HG03342 (cell line): ENCODE measurements around the gene SEC31B.
A peak's percentile ranks its signal among the peaks of the same experiment; 100 is the strongest.

ENCODE experiments used
- ATAC-seq: cut with Tn5 transposase; IDR thresholded peaks from one replicate; pipeline ENCODE4 v1.9.1; 2021; ENCODE audit warnings: mild to moderate bottlenecking, moderate library complexity; ENCODE audit not compliant: unreplicated experiment

SEC31B gene, protein sequence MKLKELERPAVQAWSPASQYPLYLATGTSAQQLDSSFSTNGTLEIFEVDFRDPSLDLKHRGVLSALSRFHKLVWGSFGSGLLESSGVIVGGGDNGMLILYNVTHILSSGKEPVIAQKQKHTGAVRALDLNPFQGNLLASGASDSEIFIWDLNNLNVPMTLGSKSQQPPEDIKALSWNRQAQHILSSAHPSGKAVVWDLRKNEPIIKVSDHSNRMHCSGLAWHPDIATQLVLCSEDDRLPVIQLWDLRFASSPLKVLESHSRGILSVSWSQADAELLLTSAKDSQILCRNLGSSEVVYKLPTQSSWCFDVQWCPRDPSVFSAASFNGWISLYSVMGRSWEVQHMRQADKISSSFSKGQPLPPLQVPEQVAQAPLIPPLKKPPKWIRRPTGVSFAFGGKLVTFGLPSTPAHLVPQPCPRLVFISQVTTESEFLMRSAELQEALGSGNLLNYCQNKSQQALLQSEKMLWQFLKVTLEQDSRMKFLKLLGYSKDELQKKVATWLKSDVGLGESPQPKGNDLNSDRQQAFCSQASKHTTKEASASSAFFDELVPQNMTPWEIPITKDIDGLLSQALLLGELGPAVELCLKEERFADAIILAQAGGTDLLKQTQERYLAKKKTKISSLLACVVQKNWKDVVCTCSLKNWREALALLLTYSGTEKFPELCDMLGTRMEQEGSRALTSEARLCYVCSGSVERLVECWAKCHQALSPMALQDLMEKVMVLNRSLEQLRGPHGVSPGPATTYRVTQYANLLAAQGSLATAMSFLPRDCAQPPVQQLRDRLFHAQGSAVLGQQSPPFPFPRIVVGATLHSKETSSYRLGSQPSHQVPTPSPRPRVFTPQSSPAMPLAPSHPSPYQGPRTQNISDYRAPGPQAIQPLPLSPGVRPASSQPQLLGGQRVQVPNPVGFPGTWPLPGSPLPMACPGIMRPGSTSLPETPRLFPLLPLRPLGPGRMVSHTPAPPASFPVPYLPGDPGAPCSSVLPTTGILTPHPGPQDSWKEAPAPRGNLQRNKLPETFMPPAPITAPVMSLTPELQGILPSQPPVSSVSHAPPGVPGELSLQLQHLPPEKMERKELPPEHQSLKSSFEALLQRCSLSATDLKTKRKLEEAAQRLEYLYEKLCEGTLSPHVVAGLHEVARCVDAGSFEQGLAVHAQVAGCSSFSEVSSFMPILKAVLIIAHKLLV

DNA sequence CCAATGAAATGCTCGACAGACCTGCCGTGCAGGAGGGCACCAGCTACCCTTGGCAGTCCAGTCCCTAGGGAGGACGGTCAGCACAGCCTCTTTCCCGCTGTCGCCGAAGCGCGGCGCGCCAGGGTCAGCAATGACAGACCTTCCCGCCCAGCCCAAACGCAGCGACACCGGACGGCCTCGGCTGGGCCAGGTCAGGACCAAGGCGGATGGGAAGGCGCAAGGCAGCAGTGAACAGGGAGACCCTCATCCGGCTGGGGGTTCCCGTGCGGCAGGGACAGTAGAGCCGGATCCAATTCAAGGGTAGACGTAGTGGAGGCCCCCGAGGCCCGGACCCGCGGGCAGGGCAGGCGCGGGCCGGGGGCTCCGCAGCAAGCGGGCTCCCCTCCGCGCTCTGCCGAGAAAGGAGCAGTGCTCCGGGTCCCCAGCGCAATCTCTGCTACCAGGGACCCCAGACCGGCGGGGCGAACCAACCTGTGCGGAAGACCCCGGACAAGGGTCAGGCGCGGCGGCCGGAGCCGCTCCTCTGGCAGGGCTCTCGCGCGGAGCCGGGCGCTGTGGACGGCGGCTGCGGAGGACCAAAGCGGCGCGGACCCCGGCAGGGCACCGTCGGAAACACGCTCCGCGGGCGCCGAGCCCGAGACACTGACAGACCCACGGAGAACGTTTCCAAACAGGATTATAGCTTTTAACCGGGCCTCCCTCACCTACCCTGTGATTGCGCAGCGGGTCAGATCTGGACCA, at the start of gene SEC31B:
SEC31B (minus strand) TSS at position 551 of the 741 bp plus-strand sequence. CDS start 2,909 bp downstream, outside the sequence.
- no peak for ATAC-seq

DNA sequence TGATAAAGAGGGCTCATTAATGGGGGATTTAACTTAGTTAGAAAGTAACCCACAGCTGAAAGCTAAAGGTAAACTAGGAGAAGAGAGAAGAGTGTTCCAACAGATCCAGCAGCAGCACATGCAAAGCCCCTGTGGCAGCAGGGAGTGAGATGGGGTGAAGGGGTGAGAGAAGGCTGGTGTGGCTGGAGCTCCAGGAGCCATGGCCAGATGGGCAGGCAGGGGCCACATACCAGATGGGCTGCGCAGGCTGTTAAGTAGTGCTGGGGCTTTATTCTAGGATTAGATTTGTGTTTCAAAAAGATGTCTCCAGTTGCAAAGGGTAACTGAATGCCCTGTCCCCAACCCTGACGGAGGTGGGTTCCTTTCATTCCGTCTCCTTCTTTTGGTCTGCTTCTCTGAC, 49.3 kb upstream of the SEC31B start:
- ATAC-seq = no peak

DNA sequence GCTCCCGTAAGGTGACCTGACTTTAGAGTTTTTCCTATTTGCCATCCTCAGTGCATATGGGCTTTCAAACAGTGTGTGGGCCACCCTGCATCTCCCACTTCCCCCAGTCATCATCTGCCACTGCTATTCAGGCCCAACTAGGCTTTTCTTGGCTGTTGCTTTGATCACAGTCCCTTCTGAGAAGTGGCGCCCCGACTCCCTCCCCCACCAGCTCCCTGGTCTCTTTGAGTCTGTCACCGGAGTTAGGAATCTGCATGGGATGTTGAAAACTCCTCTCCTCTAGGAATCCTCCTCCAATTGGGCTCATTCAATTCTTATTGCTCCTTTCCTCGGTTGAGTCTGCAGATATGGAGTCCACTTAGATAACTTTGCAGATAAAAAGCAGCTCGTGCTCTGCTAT, 48.2 kb upstream of the SEC31B start:
- ATAC-seq = no peak

DNA sequence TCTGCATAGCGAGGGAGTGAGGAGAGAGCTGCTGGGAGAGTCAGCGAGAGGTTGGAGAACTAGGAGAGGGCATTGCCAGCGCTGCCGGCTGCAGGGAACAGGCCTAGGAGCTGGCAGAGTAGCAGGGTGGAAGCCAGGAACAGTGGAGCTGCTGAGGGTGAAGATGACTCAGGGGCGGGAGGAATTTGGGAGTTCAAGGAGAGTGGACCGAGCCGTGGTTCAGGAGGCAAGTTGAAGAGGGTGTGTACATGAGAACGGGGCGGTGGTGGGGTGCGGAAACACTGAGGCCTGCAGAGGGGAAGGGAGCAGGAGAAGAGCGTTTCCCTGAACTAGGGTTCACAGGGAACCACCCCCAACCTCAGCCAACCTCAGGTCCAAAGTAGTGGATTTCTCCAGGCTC, 47.6 kb upstream of the SEC31B start:
- no peak for ATAC-seq

DNA sequence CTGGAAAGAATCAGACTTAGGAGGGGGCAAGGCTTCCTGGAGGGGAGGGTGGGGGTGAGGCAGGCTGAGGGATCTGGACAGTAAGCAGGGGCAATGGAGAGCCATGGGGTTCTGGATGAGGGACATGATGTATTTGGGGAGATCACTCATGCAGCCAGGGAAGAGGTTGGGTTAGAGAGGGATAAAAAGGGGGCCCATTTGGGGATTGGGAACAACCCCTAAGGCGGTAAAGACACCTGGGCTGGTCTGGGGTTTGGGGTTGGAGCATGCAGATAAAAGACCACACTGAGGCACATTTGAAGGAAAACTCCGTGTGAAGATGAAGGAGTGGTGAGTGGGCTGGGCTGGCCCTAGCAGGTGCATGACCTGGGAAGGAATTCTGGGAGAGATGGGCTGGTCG, 46.9 kb upstream of the SEC31B start:
- no peak for ATAC-seq

DNA sequence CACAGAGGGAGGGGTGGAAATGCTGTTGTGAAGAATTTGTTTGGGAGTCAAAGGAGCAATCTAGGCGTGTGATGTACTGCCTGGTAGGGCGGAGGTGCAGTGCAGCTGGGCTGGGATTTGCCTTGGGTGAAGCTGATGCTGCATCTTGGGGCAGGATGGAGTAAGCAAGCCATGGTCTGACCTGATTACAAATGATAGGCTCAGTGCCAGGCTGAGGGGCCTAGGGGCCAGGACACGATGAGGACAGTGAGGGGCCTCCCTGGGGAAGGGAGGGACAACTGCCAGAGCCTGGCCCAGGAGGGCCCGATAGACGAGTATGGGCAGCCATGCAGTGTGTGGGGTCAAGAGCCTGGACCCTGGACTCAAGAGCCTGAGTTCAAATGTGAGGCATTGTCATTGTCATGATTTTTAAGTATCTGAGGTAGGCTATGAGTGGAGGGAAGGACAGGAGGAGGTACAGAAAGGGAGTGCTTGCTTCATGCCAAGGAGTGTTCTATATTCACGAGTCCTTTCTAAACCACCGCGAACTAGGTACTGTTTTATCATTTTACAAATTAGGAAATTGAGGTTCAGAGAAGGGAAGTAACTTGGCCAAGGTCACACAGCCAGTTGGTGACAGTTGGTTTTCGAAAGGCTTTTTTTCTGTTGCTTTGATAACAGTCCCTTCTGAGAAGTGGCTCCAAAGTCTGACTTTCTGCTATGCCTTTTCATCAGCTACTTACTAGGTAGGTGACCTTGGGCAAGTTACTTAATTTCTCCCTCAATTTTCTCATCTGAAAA, 45.7 kb upstream of the SEC31B start:
- ATAC-seq = no peak

DNA sequence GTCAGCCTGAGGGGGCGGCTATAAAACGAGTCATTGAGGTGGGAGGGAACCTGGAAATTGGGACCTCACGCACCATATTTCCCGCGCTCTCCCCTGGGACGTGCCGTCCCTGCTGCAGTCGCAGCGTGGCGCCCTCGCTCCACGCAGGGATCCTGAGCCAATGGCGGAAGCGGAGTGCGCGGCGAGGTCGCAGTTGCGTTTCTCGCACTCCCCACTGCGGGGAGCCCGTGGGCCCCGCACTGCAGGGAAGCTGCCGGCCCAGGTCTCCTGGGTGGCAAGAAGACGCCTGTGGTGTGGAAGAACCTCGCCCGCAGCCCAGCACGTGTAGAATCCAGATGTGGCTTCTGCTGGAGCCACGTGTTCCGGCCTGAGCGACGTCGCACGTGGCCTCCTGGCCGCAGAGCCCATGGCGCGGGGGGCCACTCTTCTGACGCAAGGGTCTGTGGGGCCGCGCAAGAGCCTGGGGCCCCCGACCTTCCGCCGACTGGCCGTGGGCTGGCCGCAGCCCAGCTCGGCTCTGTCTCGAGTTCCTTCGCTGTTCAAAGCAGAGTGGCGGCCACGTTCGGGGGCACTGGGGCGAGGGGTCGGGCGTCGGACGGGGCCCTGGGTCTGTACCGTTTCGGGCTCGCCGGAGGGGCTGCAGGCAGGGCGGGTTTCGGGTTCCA, 42.5 kb upstream of the SEC31B start:
- peak; percentile 85 for ATAC-seq

DNA sequence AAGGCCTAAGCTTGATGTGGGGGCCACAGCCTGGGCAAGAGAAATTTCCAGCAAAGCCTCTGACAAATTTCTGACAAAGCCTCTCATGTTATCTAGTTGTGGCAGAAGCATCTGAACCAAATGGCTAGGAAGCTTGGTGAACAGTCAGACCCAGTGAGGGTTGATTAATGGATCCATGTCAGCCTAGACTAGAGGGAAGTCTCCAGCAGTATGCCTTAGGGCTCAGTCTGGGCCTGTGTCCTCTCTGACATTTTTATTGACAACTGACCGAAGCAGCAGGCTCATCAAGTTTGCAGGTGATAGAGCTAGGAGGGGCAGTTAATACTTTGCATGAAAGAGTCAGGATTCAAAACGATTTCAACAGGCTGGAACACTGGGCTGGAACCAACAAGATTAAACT, 41.3 kb upstream of the SEC31B start:
- ATAC-seq = no peak

DNA sequence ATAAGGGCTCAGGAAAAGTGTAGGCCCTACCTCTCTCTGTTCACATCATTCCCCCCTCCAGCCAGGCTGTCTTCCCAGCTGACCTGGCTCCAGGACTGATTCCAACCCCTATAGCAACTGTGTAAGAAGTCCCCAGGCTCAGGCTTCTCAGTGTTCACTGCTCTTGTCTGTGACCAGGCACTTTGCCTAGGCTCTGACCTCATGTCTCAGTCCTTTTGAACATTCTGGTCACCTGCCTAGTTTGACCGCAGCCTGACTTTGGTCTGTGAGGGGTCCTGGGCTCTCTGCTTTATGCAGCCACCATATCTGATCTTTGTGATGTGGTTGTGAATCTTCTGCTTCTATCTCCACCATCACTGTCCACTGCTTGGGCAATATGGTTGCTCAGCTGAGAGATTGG, 40.6 kb upstream of the SEC31B start:
- no peak for ATAC-seq

DNA sequence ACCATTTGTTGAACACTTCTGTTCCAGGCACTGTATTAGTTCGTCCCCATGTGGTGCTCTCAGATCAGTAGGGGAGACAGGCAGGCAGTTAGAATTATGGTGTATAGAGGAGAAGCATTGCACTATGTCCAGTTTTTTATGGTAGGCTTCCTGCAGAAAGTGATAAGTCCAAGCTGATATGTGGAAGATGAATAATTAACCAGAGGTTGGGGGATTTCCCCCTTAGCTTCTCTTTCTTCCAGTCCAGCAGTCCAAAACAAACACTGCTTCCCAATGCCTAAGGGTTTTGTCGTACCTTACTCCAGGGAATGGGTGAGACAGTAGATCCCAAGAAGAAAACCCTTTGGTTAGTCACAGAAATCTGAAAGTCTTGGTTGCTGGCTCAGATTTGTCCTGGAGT, 35.2 kb upstream of the SEC31B start:
- no peak for ATAC-seq

DNA sequence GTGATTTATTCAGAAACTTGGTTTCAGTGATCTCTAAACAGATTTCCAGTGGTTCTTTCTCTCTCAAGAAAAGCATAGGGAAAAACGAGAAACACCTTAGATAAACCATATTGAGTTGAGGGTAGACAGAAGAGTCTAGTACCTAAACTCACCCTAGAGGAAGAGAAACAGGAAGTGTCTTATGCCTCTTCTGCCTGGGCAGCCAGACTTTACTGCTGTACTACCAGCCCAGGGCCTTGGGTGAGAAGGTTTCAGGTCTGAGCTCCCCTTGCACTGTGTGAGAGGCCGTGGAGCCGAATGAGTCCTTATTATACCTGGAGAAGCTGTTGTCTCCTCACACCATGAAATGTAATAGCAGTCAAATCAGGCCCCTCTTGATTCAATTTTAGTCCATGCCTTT, 34.3 kb upstream of the SEC31B start:
- no peak for ATAC-seq

DNA sequence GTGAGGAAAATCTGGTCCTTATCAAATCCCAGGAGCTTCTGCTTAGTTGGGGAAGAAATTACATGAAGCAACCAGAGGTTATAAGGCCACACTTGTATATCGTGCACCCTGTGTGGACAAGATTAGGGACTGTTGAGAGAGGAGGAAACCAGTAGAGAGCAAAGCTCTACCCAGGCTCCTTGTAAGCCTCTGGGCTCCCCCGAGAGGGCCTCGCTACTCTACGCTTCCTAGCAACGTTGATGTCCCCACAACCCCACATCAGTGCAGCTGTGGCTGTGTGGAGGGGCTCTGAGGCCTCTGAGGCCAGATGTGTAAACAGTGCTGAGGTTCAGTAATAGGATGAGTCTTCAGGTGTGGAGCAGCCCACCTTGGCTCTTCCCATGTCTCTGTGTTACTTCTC, 32.1 kb upstream of the SEC31B start:
- no peak for ATAC-seq

DNA sequence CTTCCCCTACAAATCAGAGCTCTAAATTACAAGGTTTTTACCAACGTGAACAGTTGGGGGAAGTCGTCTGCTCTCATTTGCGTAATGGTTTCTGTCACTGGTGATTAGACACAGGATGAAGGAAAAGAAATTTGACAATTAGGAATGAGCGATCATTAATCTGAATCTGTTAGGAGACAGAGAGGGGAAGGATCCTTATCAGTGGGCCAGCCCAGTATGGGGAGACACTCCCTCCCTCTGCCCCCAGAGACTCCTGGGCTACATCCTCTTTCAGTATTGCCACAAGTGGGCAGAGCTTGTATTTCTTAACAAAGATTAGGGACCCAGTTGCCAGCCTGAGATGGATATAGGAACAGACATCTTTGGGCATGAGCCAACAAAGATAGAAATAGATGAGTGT, 31.5 kb upstream of the SEC31B start:
- ATAC-seq = no peak

DNA sequence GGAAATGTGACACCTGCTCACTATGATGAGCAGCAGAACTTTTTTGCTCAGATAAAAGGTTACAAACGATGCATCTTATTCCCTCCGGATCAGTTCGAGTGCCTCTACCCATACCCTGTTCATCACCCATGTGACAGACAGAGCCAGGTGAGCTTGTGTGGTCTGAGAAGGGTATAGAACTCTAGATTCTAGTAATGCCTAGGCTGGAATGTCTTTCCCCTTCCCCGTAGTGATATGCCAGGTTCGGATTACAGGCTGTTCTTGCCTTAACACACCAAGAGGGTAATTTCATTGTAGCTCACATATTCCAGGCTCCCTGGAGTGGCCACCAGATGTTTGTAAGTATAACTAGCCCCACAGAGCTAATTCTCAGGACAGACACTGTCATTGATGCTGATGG, 25.3 kb upstream of the SEC31B start:
- no peak for ATAC-seq

DNA sequence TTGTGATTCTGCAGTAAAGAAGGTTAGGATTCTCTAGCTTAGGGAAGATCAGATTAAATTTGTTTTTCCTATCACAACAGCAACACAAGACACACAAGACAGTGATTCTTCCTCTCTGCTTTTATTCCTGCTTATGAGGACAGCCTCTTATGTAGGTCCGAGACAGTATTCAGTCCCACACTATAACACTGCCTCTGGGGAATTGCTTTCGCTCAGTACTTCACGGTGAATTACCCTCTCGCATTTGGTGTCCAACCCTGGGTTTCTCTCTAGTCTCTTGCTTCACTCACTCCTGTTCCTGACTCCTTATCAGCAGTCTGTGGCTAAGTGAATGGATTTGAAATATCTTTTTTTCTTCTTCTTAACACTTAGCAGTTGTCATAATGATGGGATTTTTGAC, 17.8 kb upstream of the SEC31B start:
- no peak for ATAC-seq

DNA sequence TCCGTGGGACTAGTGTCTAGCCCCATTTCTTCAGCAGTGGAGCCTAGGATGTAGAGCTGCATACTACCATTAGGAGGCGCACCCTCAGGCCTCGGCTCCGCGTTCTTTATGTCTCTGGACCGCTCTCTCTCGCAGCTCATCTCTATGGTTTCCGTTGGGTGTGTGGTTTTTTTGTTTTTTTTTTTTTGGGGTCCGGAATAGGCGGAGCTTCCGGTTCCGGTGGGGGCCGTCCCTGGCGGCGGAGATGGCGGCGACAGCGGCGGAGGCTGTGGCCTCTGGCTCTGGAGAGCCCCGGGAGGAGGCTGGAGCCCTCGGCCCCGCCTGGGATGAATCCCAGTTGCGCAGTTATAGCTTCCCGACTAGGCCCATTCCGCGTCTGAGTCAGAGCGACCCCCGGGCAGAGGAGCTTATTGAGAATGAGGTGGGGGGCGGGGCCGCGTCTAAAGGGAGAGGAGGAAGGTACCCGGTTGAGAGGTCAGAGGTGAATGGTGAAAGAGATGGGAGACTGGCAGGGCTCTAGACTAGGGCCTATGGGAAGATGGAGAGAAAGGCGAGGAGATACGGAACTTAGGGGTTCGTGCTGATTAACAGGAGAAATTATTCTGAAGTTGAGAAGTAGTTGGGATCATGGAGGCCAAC, 16.2 kb upstream of the SEC31B start, which contains the start of gene HIF1AN:
HIF1AN (plus strand) TSS at position 229 of the 639 bp plus-strand sequence; CDS start at position 245, 16 bp downstream.
- peak; percentile 96 for ATAC-seq

DNA sequence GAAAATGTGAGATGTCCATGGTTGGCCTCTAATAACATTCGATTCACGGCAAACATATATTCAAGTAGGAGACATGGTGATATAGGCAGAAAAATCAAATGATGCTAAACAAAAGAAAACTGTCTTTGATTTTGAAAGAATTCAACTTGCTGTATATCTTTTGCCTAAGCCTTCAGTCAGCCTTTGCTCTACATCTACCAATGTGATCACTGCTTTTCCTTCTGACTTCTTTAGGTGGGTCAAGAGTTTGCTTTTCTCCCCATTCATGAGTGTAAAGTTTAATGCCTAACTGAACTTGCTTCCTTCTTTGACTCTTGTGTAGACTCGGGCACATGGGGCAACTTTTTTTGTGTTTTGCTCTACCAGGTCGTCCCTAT, 15.7 kb upstream of the SEC31B start:
- peak; percentile 1 for ATAC-seq

DNA sequence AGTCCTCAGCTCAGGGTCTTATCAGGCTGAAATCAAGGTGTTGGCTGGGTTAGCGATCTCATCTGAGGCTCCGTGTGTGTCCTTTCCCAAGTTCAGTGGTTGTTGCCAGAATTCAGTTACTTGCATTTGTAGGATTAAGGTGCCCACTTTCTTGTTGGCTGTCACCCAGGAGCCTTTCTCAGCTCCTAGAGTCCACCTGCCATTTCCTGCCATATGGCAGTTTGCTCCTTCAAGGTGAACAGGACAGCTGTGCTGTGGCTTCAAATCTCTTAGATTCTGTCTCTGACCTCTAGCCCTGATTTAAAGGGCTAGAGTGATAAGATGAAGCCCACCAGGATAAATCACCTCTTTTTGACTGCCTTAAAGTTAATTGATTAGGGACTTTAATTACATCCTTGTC, 15.1 kb upstream of the SEC31B start:
- no peak for ATAC-seq

DNA sequence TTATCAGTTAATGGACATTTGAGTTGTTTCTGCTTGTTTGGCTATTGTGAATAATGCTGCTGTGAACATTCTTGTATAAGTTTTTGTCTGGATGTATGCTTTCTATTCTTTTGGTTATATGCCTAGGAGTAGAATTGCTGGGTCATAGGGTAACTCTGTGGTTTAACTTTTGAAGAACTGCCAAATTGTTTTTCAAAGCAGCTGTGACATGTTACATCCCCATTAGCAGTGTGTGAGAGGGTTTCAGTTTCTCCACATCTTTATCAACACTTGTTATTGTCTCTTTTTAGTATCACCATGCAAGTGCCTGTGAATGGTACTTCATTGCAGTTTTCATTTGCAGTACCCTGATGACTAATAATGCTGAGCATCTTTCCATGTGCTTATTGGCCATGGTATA, 12.1 kb upstream of the SEC31B start:
- ATAC-seq = no peak
